MM.1S (cell line): ENCODE measurements around the gene ARHGEF37.

Experiments
- DNase-seq: peaks from one replicate; pipeline ENCODE4 v3.0.0-alpha.2; 2015
- H2AFZ ChIP-seq: fragments of 300-600 bp; sonication (generic); 2 replicates; pipeline ENCODE4 v1.6.0; 2016; ENCODE audit warnings: antibody characterized with exemption, low read length
- H3F3A ChIP-seq: fragments of 300-600 bp; sonication (generic); 2 replicates; pipeline ENCODE4 v1.6.1; 2016; ENCODE audit warnings: mild to moderate bottlenecking, antibody characterized with exemption, low read length, moderate library complexity, mixed read lengths; ENCODE audit not compliant: insufficient read depth
- H3K27ac ChIP-seq: fragments of 300-600 bp; sonication (generic); 2 replicates; pipeline ENCODE4 v1.5.1; 2016; ENCODE audit warnings: mild to moderate bottlenecking, low read length
- H3K27me3 ChIP-seq: fragments of 300-600 bp; sonication (generic); replicated peaks from 2 replicates; pipeline ENCODE4 v1.6.0; 2016; ENCODE audit warnings: low read length; ENCODE audit not compliant: insufficient read depth
- H3K36me3 ChIP-seq: fragments of 300-600 bp; sonication (generic); replicated peaks from 2 replicates; pipeline ENCODE4 v1.6.1; 2016; ENCODE audit warnings: mild to moderate bottlenecking, low read length, mixed read lengths; ENCODE audit not compliant: insufficient read depth
- H3K4me1 ChIP-seq: fragments of 300-600 bp; sonication (generic); 2 replicates; pipeline ENCODE4 v1.6.1; 2016; ENCODE audit warnings: low read length, mixed read lengths
- H3K4me2 ChIP-seq: fragments of 300-600 bp; sonication (generic); 2 replicates; pipeline ENCODE4 v1.6.0; 2016; ENCODE audit warnings: low read depth, low read length
- H3K4me3 ChIP-seq: fragments of 300-600 bp; sonication (generic); 2 replicates; pipeline ENCODE4 v1.5.1; 2016; ENCODE audit warnings: low read length, mixed read lengths
- H3K79me2 ChIP-seq: fragments of 300-600 bp; sonication (generic); 2 replicates; pipeline ENCODE4 v1.6.1; 2016; ENCODE audit warnings: mixed run types, low read length, mixed read lengths
- H3K9ac ChIP-seq: fragments of 300-600 bp; sonication (generic); 2 replicates; pipeline ENCODE4 v1.6.1; 2016; ENCODE audit warnings: low read length, mixed read lengths
- H3K9me2 ChIP-seq: fragments of 300-600 bp; sonication (generic); replicated peaks from 2 replicates; pipeline ENCODE4 v1.6.1; 2016; ENCODE audit warnings: mild to moderate bottlenecking, low read length, mixed read lengths; ENCODE audit not compliant: insufficient read depth
- H3K9me3 ChIP-seq: fragments of 300-600 bp; sonication (generic); replicated peaks from 2 replicates; pipeline ENCODE4 v1.6.1; 2016; ENCODE audit warnings: mild to moderate bottlenecking, low read length, mixed read lengths; ENCODE audit not compliant: insufficient read depth
- H4K20me1 ChIP-seq: fragments of 300-600 bp; sonication (generic); 2 replicates; pipeline ENCODE4 v1.6.1; 2016; ENCODE audit warnings: mild to moderate bottlenecking, low read length, moderate library complexity, mixed read lengths; ENCODE audit not compliant: insufficient read depth
- CTCF ChIP-seq: fragments of 300-600 bp; sonication (generic); IDR thresholded peaks from 2 replicates; pipeline ENCODE4 v1.5.1; 2016; ENCODE audit warnings: antibody characterized with exemption, low read length, mixed read lengths
- EZH2 ChIP-seq: fragments of 300-600 bp; sonication (generic); optimal IDR thresholded peaks from 2 replicates; pipeline ENCODE3; 2017; ENCODE audit warnings: low read depth, mild to moderate bottlenecking, antibody characterized with exemption, low read length, mixed read lengths
- EZH2phosphoT487 ChIP-seq: fragments of 300-600 bp; sonication (generic); IDR thresholded peaks from 2 replicates; pipeline ENCODE4 v1.6.1; 2018; ENCODE audit warnings: antibody characterized with exemption, low read length

Gene ARHGEF37

GRCh38 chr5:149604321-149604720, 23.0 kb downstream of the ARHGEF37 start:
- H3K9me3 ChIP-seq = no peaks in the 10 kb centered on the region
- H3F3A ChIP-seq = peaks cover 13% of the 10 kb centered on the region
- no peak overlapping the region for H3K4me2 ChIP-seq
- H3K4me1 ChIP-seq = peaks cover 16% of the 10 kb centered on the region
- H3K27ac ChIP-seq = no peak overlapping the region
- no peaks in the 10 kb centered on the region for H3K9me2 ChIP-seq
- no peaks in the 10 kb centered on the region for H3K36me3 ChIP-seq
- no peak for DNase-seq
- no peak overlapping the region for H2AFZ ChIP-seq
- H3K4me3 ChIP-seq = no peak overlapping the region
- no peak overlapping the region for H3K9ac ChIP-seq
- H3K79me2 ChIP-seq = no peaks in the 10 kb centered on the region
- H3K27me3 ChIP-seq = no peaks in the 10 kb centered on the region
- no peaks in the 10 kb centered on the region for H4K20me1 ChIP-seq
- no peak for TF ChIP-seq CTCF
- TF ChIP-seq EZH2 = no peak
- TF ChIP-seq EZH2phosphoT487 = no peak

- no peak for DNase-seq
- Histone ChIP-seq H4K20me1 (no peaks in the 10 kb centered on the region), H3K9ac (no peak overlapping the region), H3K4me2 (peak overlapping the region; percentile 64), H3K9me2 (no peaks in the 10 kb centered on the region), H3K9me3 (no peaks in the 10 kb centered on the region), H3K27ac (peak overlapping the region; percentile 65; the same call in 1 of the 2 replicates), H3F3A (peaks cover 13% of the 10 kb centered on the region), H3K4me1 (peaks cover 16% of the 10 kb centered on the region), H3K79me2 (no peaks in the 10 kb centered on the region), H3K36me3 (no peaks in the 10 kb centered on the region), H2AFZ (no peak overlapping the region), H3K4me3 (no peak overlapping the region; the same call in 1 of the 2 replicates), H3K27me3 (no peaks in the 10 kb centered on the region)
- TF ChIP-seq EZH2 (no peak), CTCF (no peak), EZH2phosphoT487 (no peak)
Observed at GRCh38 chr5:149605354-149605997, 24.2 kb downstream of the ARHGEF37 start.

GRCh38 chr5:149605998-149606724, 24.9 kb downstream of the ARHGEF37 start:
- Histone ChIP-seq H3K4me1 (peaks cover 16% of the 10 kb centered on the region), H4K20me1 (no peaks in the 10 kb centered on the region), H3K36me3 (no peaks in the 10 kb centered on the region), H3K4me2 (peak overlapping the region; percentile 64), H3K27ac (peak overlapping the region; percentile 65; the same call in 1 of the 2 replicates), H3K4me3 (peak overlapping the region; percentile 1; the same call in 1 of the 2 replicates), H3K79me2 (no peaks in the 10 kb centered on the region), H3K9ac (no peak overlapping the region), H3F3A (peaks cover 13% of the 10 kb centered on the region), H2AFZ (peak overlapping the region; percentile 3; the same call in 1 of the 2 replicates), H3K9me3 (no peaks in the 10 kb centered on the region), H3K9me2 (no peaks in the 10 kb centered on the region), H3K27me3 (no peaks in the 10 kb centered on the region)
- TF ChIP-seq CTCF (no peak), EZH2 (no peak), EZH2phosphoT487 (no peak)
- peak; percentile 81 for DNase-seq
